Measurements from ENCODE around the gene INTS12.

GRCh38 chr4:105710678-105711077 is 2.2 kb upstream of the INTS12 start:
- TF ChIP-seq CTCF (IDR thresholded peaks at IDR 0.05), result no peak
- TF ChIP-seq POLR2A (IDR thresholded peaks at IDR 0.05), result no peak

Measured in esophagus squamous epithelium (tissue), 4 donors.